Prostate gland (tissue), 2 donors: ENCODE measurements around the gene PDSS2.

ENCODE experiments used
- POLR2AphosphoS5 ChIP-seq: sonication (generic); formaldehyde crosslinking; IDR thresholded peaks from one replicate; pipeline ENCODE4 v1.6.1; 2017; ENCODE audit warnings: antibody characterized with exemption
- TF ChIP-seq, protein P1 (sequence below), 4 experiments: fragments of 200-600 bp in 2 of 4; fragments of 450-650 bp in 2 of 4; sonication (generic) in 2 of 4; IDR thresholded peaks; 1 replicate in 3 of 4; 2 replicates in 1 of 4; pipeline ENCODE4 v1.5.1; 2016 to 2019; ENCODE audit warnings: antibody characterized with exemption in 4 of 4, mild to moderate bottlenecking in 2 of 4, moderate library complexity in 2 of 4

DNA sequence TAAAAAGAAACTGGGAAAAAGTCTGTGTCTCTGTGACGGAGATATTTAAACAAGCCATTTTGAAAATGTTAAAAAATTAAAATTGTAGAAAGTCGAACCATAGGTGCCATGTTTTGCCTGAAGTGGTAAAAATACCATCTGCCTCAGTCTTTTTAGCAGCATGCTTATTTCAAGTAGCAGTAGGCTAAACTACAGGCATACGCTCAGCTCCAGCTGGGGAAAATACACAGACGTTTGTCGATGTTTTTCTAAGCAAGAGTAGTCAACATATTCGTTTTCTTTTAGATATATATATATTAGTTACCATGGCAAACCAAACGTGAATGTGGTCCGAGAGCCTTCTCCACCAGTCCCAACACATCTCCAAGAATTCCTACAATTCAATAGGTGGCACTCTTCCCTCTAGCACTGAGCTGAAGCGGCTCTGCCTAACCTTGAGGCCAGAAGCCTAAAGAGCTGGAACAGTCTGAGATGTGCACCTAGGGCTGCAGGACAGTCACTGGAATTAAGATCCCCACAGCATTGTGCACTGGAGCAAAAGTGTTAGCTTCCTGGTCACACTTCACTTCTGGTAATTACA, 273.9 kb downstream of the PDSS2 start:
- TF ChIP-seq POLR2AphosphoS5, result no peak
- TF ChIP-seq, protein P1, sequence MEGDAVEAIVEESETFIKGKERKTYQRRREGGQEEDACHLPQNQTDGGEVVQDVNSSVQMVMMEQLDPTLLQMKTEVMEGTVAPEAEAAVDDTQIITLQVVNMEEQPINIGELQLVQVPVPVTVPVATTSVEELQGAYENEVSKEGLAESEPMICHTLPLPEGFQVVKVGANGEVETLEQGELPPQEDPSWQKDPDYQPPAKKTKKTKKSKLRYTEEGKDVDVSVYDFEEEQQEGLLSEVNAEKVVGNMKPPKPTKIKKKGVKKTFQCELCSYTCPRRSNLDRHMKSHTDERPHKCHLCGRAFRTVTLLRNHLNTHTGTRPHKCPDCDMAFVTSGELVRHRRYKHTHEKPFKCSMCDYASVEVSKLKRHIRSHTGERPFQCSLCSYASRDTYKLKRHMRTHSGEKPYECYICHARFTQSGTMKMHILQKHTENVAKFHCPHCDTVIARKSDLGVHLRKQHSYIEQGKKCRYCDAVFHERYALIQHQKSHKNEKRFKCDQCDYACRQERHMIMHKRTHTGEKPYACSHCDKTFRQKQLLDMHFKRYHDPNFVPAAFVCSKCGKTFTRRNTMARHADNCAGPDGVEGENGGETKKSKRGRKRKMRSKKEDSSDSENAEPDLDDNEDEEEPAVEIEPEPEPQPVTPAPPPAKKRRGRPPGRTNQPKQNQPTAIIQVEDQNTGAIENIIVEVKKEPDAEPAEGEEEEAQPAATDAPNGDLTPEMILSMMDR (IDR thresholded peaks at IDR 0.05), result peak; percentile 14 to 56 (median 30)
